Neutrophil (primary cell): ENCODE results near the gene MCM3AP.
"Not testable (repeated sequence)": the region's sequence is repeated elsewhere in the genome, so short reads cannot be mapped to it uniquely, and the experiment has no call there.

Source experiments
- H3K27ac ChIP-seq: fragments of 200-600 bp; sonication (generic); 2 replicates; pipeline ENCODE4 v1.5.1; 2016; ENCODE audit warnings: mild to moderate bottlenecking, moderate library complexity
- H3K27me3 ChIP-seq: fragments of 200-600 bp; sonication (generic); 2 replicates; pipeline ENCODE4 v1.6.0; 2016; ENCODE audit warnings: mild to moderate bottlenecking
- H3K36me3 ChIP-seq: fragments of 200-600 bp; sonication (generic); 2 replicates; pipeline ENCODE4 v1.5.1; 2017
- H3K4me1 ChIP-seq, 2 experiments: fragments of 200-600 bp in 1 of 2; sonication (generic) in 1 of 2; 1 replicate in 1 of 2; 2 replicates in 1 of 2; pipeline versions ENCODE4 v1.5.1 to v1.6.1; 2013 to 2016; ENCODE audit warnings: low read depth in 1 of 2, low read length in 1 of 2, mild to moderate bottlenecking in 1 of 2, moderate library complexity in 1 of 2; ENCODE audit not compliant: control insufficient read depth in 1 of 2, insufficient read depth in 1 of 2
- H3K4me3 ChIP-seq, 2 experiments: fragments of 200-600 bp in 1 of 2; sonication (generic) in 1 of 2; 1 replicate in 1 of 2; 2 replicates in 1 of 2; pipeline ENCODE4 v1.5.1; 2013 to 2016; ENCODE audit warnings: low read depth in 1 of 2, low read length in 1 of 2, mild to moderate bottlenecking in 1 of 2, moderate library complexity in 1 of 2
- H3K9me3 ChIP-seq: fragments of 200-600 bp; sonication (generic); 2 replicates; pipeline ENCODE4 v1.5.1; 2016
- TF ChIP-seq, protein P1 (sequence below): fragments of 200-600 bp; sonication (generic); IDR thresholded peaks from 2 replicates; pipeline ENCODE4 v1.5.1; 2016; ENCODE audit warnings: antibody characterized with exemption

The MCM3AP gene

DNA sequence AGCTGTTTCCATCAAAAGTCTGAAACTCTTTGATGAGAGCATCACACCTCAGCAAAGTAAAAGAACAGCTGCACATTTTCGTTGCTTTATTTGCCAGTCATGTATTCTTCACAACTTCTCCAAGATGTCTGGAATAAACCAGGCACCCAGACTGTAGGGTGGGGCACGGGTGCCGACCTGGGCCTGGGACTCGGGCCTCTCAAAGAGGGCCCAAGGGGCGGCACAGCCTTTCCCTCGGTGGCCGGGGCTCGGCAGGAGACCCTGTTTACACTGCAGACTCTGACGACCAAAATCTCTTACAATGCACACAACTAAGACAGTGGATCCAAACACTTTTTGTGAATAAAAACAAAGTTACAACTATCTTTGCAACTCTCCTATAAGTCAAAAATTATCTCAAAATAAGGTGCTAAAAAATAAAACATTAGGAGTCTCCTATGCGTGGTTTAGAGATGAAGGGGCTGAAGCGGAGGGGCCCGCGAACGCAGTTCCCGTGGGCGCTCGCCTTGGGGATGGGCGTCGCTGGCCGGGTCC, 57.5 kb downstream of the MCM3AP start:
- Histone ChIP-seq H3K27me3 (peaks cover 32% of the 10 kb centered on the region), H3K9me3 (no peaks in the 10 kb centered on the region), H3K27ac (peak overlapping the region; percentile 41), H3K4me1 (peaks cover 15 to 17% of the 10 kb centered on the region in 2 experiments), H3K4me3 (peak overlapping the region; percentile 74 to 94), H3K36me3 (no peaks in the 10 kb centered on the region)
- TF ChIP-seq, protein P1, sequence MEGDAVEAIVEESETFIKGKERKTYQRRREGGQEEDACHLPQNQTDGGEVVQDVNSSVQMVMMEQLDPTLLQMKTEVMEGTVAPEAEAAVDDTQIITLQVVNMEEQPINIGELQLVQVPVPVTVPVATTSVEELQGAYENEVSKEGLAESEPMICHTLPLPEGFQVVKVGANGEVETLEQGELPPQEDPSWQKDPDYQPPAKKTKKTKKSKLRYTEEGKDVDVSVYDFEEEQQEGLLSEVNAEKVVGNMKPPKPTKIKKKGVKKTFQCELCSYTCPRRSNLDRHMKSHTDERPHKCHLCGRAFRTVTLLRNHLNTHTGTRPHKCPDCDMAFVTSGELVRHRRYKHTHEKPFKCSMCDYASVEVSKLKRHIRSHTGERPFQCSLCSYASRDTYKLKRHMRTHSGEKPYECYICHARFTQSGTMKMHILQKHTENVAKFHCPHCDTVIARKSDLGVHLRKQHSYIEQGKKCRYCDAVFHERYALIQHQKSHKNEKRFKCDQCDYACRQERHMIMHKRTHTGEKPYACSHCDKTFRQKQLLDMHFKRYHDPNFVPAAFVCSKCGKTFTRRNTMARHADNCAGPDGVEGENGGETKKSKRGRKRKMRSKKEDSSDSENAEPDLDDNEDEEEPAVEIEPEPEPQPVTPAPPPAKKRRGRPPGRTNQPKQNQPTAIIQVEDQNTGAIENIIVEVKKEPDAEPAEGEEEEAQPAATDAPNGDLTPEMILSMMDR: no peak

DNA sequence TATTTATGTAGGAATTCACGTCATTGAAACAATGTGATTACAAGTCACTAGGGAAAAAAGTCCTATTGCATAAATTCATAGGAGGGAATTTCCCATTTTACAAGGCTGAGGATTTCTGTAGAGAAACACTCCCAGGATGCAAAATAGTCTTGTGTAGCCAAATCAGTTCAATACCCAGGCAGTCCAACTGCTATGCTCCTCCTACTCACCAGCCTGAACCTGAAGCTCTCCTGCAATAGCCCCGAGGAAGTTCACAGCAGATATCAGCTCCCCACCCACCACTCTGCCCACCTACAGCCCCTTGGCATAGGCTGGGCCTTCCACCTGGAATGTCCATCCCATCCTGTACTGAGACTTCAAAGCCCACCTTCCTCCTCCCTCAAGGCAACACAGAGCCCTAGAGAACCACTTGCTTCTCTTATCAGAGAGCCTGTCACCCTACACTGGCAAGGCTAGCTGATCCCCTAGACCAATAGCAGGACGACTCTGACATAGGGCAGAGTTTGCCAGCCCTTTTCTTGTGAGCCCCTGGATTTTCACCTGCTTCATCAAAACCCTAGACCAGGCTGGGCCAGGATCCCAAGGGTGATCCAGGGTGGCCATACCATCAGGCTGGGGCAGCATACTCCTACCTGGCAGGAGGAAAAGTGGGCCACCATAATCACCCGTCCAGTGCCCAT, 58.4 kb downstream of the MCM3AP start:
- H3K9me3 ChIP-seq: no peaks in the 10 kb centered on the region
- no peak overlapping the region for H3K4me3 ChIP-seq
- no peak overlapping the region for H3K27ac ChIP-seq
- H3K27me3 ChIP-seq: peaks cover 32% of the 10 kb centered on the region
- H3K36me3 ChIP-seq: no peaks in the 10 kb centered on the region
- TF ChIP-seq, protein P1: no peak
- H3K4me1 ChIP-seq: peaks cover 15 to 17% of the 10 kb centered on the region in 2 experiments

DNA sequence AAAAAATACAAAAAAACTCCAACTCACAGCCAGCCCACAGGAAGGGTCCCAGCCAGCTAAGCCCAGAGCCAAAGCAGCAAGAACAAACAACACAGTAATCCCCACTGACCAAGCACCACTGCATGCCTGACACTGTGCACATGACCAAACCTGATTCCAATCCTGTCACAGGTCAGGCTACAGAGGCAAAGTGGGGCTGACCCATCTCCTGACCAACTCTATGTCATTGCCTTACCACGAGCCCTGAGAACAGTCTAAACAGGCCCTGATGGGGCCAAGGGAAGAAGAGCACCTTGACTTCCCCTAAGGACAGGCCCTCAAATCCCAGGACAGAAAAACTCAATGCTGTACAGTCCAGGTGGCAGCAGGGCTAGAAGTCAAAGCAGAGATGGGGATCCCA, 59.3 kb downstream of the MCM3AP start:
- Histone ChIP-seq H3K27ac (no peak overlapping the region), H3K4me3 (no peak overlapping the region)
- TF ChIP-seq, protein P1: no peak

DNA sequence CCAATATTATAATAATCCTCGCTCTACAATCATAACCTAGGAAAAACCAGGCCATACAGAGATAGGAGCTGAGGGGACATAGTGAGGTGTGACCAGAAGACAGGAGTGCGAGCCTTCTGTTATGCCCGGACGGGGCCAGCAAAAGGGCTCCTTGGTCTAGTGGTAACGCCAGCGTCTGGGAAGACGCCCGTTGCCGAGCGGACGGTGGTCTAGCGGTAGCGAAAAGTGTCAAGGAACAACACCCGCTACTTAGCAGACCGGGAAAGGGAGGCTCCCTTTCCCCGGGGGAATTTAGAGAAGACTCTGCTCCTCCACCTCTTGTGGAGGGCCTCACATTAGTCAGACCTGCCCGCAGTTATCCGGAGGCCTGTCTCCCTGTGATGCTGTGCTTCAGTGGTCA, 61.8 kb downstream of the MCM3AP start:
- H3K4me1 ChIP-seq, H3K4me3 ChIP-seq, H3K36me3 ChIP-seq, H3K9me3 ChIP-seq, H3K27ac ChIP-seq: not testable (repeated sequence)
- H3K27me3 ChIP-seq: peaks cover 19% of the 10 kb centered on the region

More for the DNA sequence above, 59.3 kb downstream of the MCM3AP start:
- peaks cover 15 to 17% of the 10 kb centered on the region in 2 experiments for H3K4me1 ChIP-seq
- peaks cover 32% of the 10 kb centered on the region for H3K27me3 ChIP-seq
- no peaks in the 10 kb centered on the region for H3K9me3 ChIP-seq
- no peaks in the 10 kb centered on the region for H3K36me3 ChIP-seq

DNA sequence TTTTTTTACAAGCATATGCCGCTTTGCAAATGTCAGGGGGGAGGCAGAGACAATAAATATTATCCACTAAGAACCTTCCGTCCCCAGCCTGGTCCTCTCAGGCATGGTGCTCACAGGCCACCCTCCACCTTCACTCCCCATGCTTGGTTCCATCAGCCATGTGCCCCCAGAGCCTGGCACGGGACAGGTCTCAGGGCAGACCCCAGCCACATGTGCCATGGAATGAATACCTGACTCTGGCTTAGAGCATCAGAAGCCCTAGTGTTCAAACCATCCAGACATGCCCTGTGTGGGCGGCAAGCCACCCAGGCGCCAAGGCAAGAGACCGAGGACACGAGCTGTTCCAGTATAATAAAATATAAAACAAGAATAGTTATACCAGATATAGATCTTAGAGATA, 62.2 kb downstream of the MCM3AP start:
- Histone ChIP-seq H3K27ac (no peak overlapping the region), H3K27me3 (peaks cover 14% of the 10 kb centered on the region), H3K9me3 (no peaks in the 10 kb centered on the region), H3K4me3 (no peak overlapping the region), H3K4me1 (peaks cover 5% of the 10 kb centered on the region in 2 experiments), H3K36me3 (no peaks in the 10 kb centered on the region)
- TF ChIP-seq, protein P1: no peak

DNA sequence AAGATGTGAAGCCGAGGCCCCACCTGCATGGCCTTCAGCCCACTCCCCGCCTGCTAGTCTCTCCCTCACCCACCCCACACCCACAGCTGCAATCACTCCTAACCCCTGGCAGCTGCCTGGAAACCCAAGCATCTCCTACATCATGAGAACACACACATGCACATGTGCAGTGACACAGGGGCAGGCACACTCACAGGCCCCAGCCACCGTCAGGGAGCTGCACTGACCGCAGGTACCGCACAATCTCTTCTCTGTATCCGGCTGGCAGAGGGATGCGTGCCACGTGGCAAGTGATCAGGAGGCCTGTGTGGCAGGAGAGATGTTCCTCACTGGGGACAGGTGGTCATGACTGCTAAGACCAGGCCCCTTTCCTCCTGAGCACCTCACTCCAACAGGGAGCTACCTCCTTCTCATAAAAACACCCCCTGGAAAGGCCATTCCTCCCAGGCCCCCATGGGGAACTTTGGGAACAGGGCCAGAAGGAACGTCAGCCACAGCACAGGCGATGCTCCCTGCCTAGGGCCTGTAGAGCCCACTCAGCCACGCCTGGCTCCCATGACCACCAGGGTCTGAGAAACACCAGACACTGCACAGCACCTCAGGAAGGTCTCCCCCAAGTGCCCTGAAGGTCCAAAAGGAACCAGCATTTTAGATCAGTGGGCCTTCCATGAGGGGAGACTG, 62.8 kb downstream of the MCM3AP start:
- no peaks in the 10 kb centered on the region for H3K36me3 ChIP-seq
- H3K4me1 ChIP-seq: no peaks in the 10 kb centered on the region

More for the DNA sequence above, 62.8 kb downstream of the MCM3AP start:
- no peaks in the 10 kb centered on the region for H3K9me3 ChIP-seq
- TF ChIP-seq, protein P1: no peak
- H3K4me3 ChIP-seq: no peak overlapping the region
- peaks cover 8% of the 10 kb centered on the region for H3K27me3 ChIP-seq
- H3K27ac ChIP-seq: no peak overlapping the region
